Non-pigmented ciliary epithelial cell (primary cell): ENCODE data around the gene ZFPM1.

ENCODE experiments used
- DNase-seq: peaks from one replicate; pipeline ENCODE4 v3.0.0-alpha.2; 2010; ENCODE audit warnings: low read depth

Gene ZFPM1

GRCh38 chr16:88527937-88528743, 75.1 kb downstream of the ZFPM1 start:
- no peak for DNase-seq

- no peak for DNase-seq
These were observed 75.8 kb downstream of the ZFPM1 start for GRCh38 chr16:88528902-88529318.

GRCh38 chr16:88529596-88529995, 76.5 kb downstream of the ZFPM1 start:
- DNase-seq: no peak

- DNase-seq: no peak
These were observed 77.2 kb downstream of the ZFPM1 start for GRCh38 chr16:88530051-88530857.

- DNase-seq: no peak
These were observed 77.8 kb downstream of the ZFPM1 start for GRCh38 chr16:88530858-88531203.

- no peak for DNase-seq
These were observed 78.3 kb downstream of the ZFPM1 start for GRCh38 chr16:88531346-88531745.

GRCh38 chr16:88531931-88532433, 78.9 kb downstream of the ZFPM1 start:
- DNase-seq: no peak

- no peak for DNase-seq
These were observed 79.6 kb downstream of the ZFPM1 start for GRCh38 chr16:88532434-88533241.

GRCh38 chr16:88533381-88533917, 80.4 kb downstream of the ZFPM1 start:
- no peak for DNase-seq

GRCh38 chr16:88533932-88534637, 81.0 kb downstream of the ZFPM1 start:
- DNase-seq: no peak

GRCh38 chr16:88534638-88535190, 81.6 kb downstream of the ZFPM1 start:
- DNase-seq: no peak

- no peak for DNase-seq
These were observed 82.2 kb downstream of the ZFPM1 start for GRCh38 chr16:88535191-88535856.

GRCh38 chr16:88535857-88536222, 82.8 kb downstream of the ZFPM1 start:
- DNase-seq: no peak

- no peak for DNase-seq
These were observed 83.4 kb downstream of the ZFPM1 start for GRCh38 chr16:88536510-88536909.

- no peak for DNase-seq
These were observed 84.1 kb downstream of the ZFPM1 start for GRCh38 chr16:88536971-88537751.

GRCh38 chr16:88537859-88538258, 84.8 kb downstream of the ZFPM1 start:
- no peak for DNase-seq

- DNase-seq: no peak
These were observed 85.4 kb downstream of the ZFPM1 start for GRCh38 chr16:88538366-88539060.

- DNase-seq: no peak
These were observed 86.2 kb downstream of the ZFPM1 start for GRCh38 chr16:88539261-88539651.
